GM21737 (cell line): Measurements from ENCODE around the gene RTL5.

Source experiments
- ATAC-seq: cut with Tn5 transposase; IDR thresholded peaks from one replicate; pipeline ENCODE4 v1.9.1; 2021; ENCODE audit warnings: mild to moderate bottlenecking, moderate library complexity; ENCODE audit not compliant: unreplicated experiment

RTL5 gene

DNA sequence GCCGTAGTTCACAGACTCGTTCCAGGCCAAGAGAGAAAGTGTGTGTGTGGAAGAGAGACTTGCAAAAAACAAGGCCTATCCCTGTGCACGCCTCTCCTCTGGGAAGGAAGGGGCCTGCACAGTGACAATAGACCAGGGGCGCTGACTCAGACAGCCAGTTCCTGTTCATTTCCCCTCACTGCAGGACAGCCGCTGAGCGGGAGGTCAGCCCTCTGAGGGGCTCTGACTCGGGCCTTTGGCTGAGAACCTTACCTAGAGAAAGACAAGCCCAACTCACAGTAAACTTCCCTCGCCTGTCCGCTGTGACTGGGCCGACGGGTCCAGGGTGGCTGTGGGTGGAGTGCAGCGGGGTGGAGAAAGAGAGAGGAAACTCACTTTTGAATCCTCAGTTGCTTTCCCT, 52.1 kb downstream of the RTL5 start:
- no peak for ATAC-seq

DNA sequence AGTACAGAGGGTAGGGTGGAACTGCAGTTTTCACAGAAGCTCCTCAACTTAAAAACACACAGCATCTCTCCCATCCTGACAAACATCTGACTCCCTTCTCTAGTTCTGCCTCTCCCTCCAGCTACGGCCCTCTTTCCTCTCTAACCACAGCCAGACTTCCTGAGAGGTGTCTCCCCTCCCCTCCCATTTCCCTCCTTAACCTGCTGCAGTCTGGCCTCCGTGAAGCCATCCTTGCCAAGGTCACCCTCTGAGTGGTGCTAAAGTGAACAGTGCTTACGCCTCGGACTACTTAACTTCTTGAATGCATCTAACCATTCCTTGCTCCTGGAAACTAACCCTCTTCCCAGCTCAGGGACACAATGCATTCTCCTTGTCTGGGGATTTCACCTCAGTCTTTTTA, 53.3 kb downstream of the RTL5 start:
- no peak for ATAC-seq
